NCI-H69 (cell line): ENCODE data around the gene STAG1.
A peak's percentile ranks its signal among the peaks of the same experiment; 100 is the strongest.
"Not testable (repeated sequence)": the region's sequence is repeated elsewhere in the genome, so short reads cannot be mapped to it uniquely, and the experiment has no call there.

Source experiments
- DNase-seq: peaks from one replicate; lab custom pipeline; 2025; lab: John Stamatoyannopoulos, UW

Gene STAG1

GRCh38 chr3:136586580-136586979, 165.6 kb downstream of the STAG1 start:
- DNase-seq = no peak

- no peak for DNase-seq
These were observed 167.4 kb downstream of the STAG1 start for GRCh38 chr3:136584728-136585127.

GRCh38 chr3:136583823-136584222, 168.4 kb downstream of the STAG1 start:
- no peak for DNase-seq

- no peak for DNase-seq
These were observed 174.4 kb downstream of the STAG1 start for GRCh38 chr3:136577791-136578190.

GRCh38 chr3:136576279-136577009, 175.7 kb downstream of the STAG1 start:
- no peak for DNase-seq

- no peak for DNase-seq
These were observed 184.5 kb downstream of the STAG1 start for GRCh38 chr3:136567599-136568188.

GRCh38 chr3:136564962-136565361, 187.2 kb downstream of the STAG1 start:
- not testable (repeated sequence) for DNase-seq

- DNase-seq = no peak
These were observed 190.2 kb downstream of the STAG1 start for GRCh38 chr3:136562026-136562425.

- DNase-seq = peak; percentile 2
These were observed 192.3 kb downstream of the STAG1 start for GRCh38 chr3:136559896-136560295.

- DNase-seq = not testable (repeated sequence)
These were observed 202.7 kb downstream of the STAG1 start for GRCh38 chr3:136549461-136549860.

GRCh38 chr3:136547293-136547692, 204.9 kb downstream of the STAG1 start:
- peak; percentile 42 for DNase-seq

- DNase-seq = no peak
These were observed 205.5 kb downstream of the STAG1 start for GRCh38 chr3:136546720-136547119.

- DNase-seq = no peak
These were observed 206.4 kb downstream of the STAG1 start for GRCh38 chr3:136545664-136546268.

- no peak for DNase-seq
These were observed 207.6 kb downstream of the STAG1 start for GRCh38 chr3:136544532-136544931.

- no peak for DNase-seq
These were observed 208.8 kb downstream of the STAG1 start for GRCh38 chr3:136543385-136543784.

GRCh38 chr3:136535906-136536305, 216.3 kb downstream of the STAG1 start:
- DNase-seq = no peak

GRCh38 chr3:136532766-136533165, 219.4 kb downstream of the STAG1 start:
- DNase-seq = no peak

GRCh38 chr3:136518102-136518501, 234.1 kb downstream of the STAG1 start:
- no peak for DNase-seq

GRCh38 chr3:136516656-136517055, 235.5 kb downstream of the STAG1 start:
- no peak for DNase-seq

- DNase-seq = no peak
These were observed 236.1 kb downstream of the STAG1 start for GRCh38 chr3:136516095-136516494.

- DNase-seq = not testable (repeated sequence)
These were observed 237.6 kb downstream of the STAG1 start for GRCh38 chr3:136514533-136514932.

- no peak for DNase-seq
These were observed 238.8 kb downstream of the STAG1 start for GRCh38 chr3:136513367-136513766.

GRCh38 chr3:136512381-136512780, 239.8 kb downstream of the STAG1 start:
- no peak for DNase-seq
